Sigmoid colon (tissue), 7 donors: ENCODE data around the gene CSTF3. TPM values are rescaled to one million over a fixed set of nuclear protein-coding genes. Genes with fewer than 3 reads are reported as not detected.
A peak's percentile ranks its signal among the peaks of the same experiment; 100 is the strongest.
"Not testable (repeated sequence)": the region's sequence is repeated elsewhere in the genome, so short reads cannot be mapped to it uniquely, and the experiment has no call there.

Source experiments
- DNase-seq: peaks from one replicate; pipeline ENCODE4 v3.0.0-alpha.2; 2019
- H3K27ac ChIP-seq, 4 donors: fragments of 200-600 bp; sonication (generic); one replicate each; pipeline ENCODE4 v1.5.1; 2016 to 2019; ENCODE audit warnings: mild to moderate bottlenecking in 1 of 4
- H3K27me3 ChIP-seq, 3 donors: fragments of 200-600 bp; sonication (generic); one replicate each; pipeline ENCODE4 v1.5.1; 2019; ENCODE audit warnings: mild to moderate bottlenecking in 1 of 3
- H3K36me3 ChIP-seq, 4 donors: fragments of 200-600 bp; sonication (generic); one replicate each; pipeline ENCODE4 v1.5.1; 2016 to 2019
- H3K4me1 ChIP-seq, 4 donors: fragments of 200-600 bp; sonication (generic); one replicate each; pipeline ENCODE4 v1.5.1; 2017 to 2019
- H3K4me3 ChIP-seq, 4 donors: fragments of 200-600 bp; sonication (generic); one replicate each; pipeline ENCODE4 v1.5.1; 2017 to 2019; ENCODE audit warnings: mild to moderate bottlenecking in 2 of 4, moderate library complexity in 1 of 4
- H3K9me3 ChIP-seq, 4 donors: fragments of 200-600 bp in 3 of 4; sonication (generic) in 3 of 4; one replicate each; pipeline versions ENCODE4 v1.5.1 to v1.6.1; 2013 to 2019
- CTCF ChIP-seq, 4 experiments: fragments of 450-650 bp in 3 of 4; fragments of 200-600 bp in 1 of 4; IDR thresholded peaks; one replicate each; pipeline ENCODE4 v1.5.1; 2016 to 2019; ENCODE audit warnings: antibody characterized with exemption in 4 of 4, mild to moderate bottlenecking in 3 of 4, moderate library complexity in 2 of 4
- EP300 ChIP-seq, 4 donors: sonication (generic); formaldehyde crosslinking; IDR thresholded peaks; one replicate each; pipeline ENCODE4 v1.6.1; 2017; ENCODE audit warnings: antibody characterized with exemption in 4 of 4
- POLR2A ChIP-seq, 2 donors: fragments of 450-650 bp; IDR thresholded peaks; one replicate each; pipeline ENCODE4 v1.6.1; 2016; ENCODE audit warnings: antibody characterized with exemption in 2 of 2, mild to moderate bottlenecking in 2 of 2, moderate library complexity in 2 of 2
- POLR2AphosphoS5 ChIP-seq, 4 donors: sonication (generic); formaldehyde crosslinking; IDR thresholded peaks; one replicate each; pipeline ENCODE4 v1.6.1; 2017; ENCODE audit warnings: antibody characterized with exemption in 4 of 4
- WGBS, 2 donors: extraction: QIAGEN DNeasy Blood & Tissue Kit; methylation state at CpG; one replicate each; pipeline ENCODE4 v1.1.7; 2013; 5-methylcytosine and 5-hydroxymethylcytosine counted together
- intact Hi-C: fragments of 100-400 bp; cut with DNase I; formaldehyde crosslinking; loops from one replicate; pipeline ENCODE4 v1.15.1; 2023
- polyA plus RNA-seq, 3 donors: library from polyadenylated mRNA; stranded (reverse); fragments of 200-250 nt; gene quantifications; one replicate each; pipeline ENCODE4 v1.2.3, GENCODE V29; 2013
- total RNA-seq, 4 donors: library from RNA; depleted of rRNA; stranded (reverse); fragments of >200 nt; gene quantifications; one replicate each; pipeline ENCODE4 v1.1.0, GENCODE V29; 2016
- donor health status: healthy with polysubstance abuse.
- donor health status: Bipolar disorder and iron deficiency.
- donor health status: healthy.

The CSTF3 gene
- total and polyA plus RNA-seq, 7 donors, result 9.9 to 20.8 (median 11.6) TPM

GRCh38 chr11:33160587-33160986 lies 693 bp downstream of the CSTF3 start:
- intact Hi-C loops, result loop anchor here (2.0 kb wide), 1 partner anchor 96 kb away; the partner anchor contains the start of gene HIPK3
- peak overlapping the region; percentile 80 to 84 (median 83) for H3K27ac ChIP-seq
- H3K27me3 ChIP-seq, result no peaks in the 10 kb centered on the region
- peaks cover 0 to 34% (median 24%) of the 10 kb centered on the region in 4 donors for H3K4me1 ChIP-seq
- no peak for TF ChIP-seq POLR2A (IDR thresholded peaks at IDR 0.05)
- no peak for TF ChIP-seq CTCF (IDR thresholded peaks at IDR 0.05)
- no peak for TF ChIP-seq POLR2AphosphoS5 (IDR thresholded peaks at IDR 0.05)
- TF ChIP-seq EP300 (IDR thresholded peaks at IDR 0.05), result no peak
- peak overlapping the region; percentile 66 to 81 (median 78) for H3K4me3 ChIP-seq
- 0 to 1% methylated on average over 7 of the region's 7 CpGs for WGBS, 2 donors
- no peaks in the 10 kb centered on the region for H3K36me3 ChIP-seq
- no peak for DNase-seq
- H3K9me3 ChIP-seq, result no peaks in the 10 kb centered on the region

DNA sequence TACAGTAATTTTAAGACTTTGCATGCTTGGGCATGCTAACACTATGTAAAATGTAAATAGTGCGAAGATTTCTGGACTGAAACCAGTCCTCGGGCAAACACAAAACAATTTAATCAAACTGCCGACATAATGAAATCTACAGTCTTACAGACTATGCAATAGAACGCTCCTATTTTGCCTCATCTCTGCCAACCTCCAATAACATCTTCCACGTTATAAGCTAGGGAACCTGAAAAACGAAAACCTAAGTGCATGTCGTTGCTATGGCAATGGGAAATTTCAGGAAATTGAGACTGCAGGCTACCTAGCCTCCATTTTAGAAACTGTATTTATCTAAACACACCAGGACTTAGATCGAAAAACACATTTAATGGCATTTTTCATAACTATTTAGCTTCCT lies 1.1 kb downstream of the CSTF3 start:
- no peaks in the 10 kb centered on the region for H3K27me3 ChIP-seq
- no peak for DNase-seq
- 2 to 9% methylated on average over 8 of the region's 8 CpGs for WGBS, 2 donors
- no peaks in the 10 kb centered on the region for H3K36me3 ChIP-seq
- TF ChIP-seq CTCF (IDR thresholded peaks at IDR 0.05) (no peak), POLR2AphosphoS5 (IDR thresholded peaks at IDR 0.05) (no peak), EP300 (IDR thresholded peaks at IDR 0.05) (no peak), POLR2A (IDR thresholded peaks at IDR 0.05) (no peak)
- intact Hi-C loops, result loop anchor here (2.0 kb wide), 1 partner anchor 97 kb away; the partner anchor contains the start of gene HIPK3
- peak overlapping the region in 1 of 4 donors; percentile 82 for H3K27ac ChIP-seq
- peaks cover 0 to 34% (median 24%) of the 10 kb centered on the region in 4 donors for H3K4me1 ChIP-seq
- peak overlapping the region; percentile 66 to 81 (median 78) for H3K4me3 ChIP-seq
- H3K9me3 ChIP-seq, result no peaks in the 10 kb centered on the region

GRCh38 chr11:33159378-33159867 lies 1.9 kb downstream of the CSTF3 start:
- not testable (repeated sequence) for H3K27me3 ChIP-seq, H3K4me3 ChIP-seq, DNase-seq, H3K27ac ChIP-seq, H3K9me3 ChIP-seq, H3K36me3 ChIP-seq
- 93 to 94% methylated on average over 20 of the region's 20 CpGs for WGBS, 2 donors
- H3K4me1 ChIP-seq, result peaks cover 0 to 34% (median 24%) of the 10 kb centered on the region in 4 donors
- intact Hi-C loops, result loop anchor here (5.0 to 10.0 kb wide), 2 partner anchors 578 to 895 kb away; partner anchors contain the start of genes CAPRIN1 and CD59

DNA sequence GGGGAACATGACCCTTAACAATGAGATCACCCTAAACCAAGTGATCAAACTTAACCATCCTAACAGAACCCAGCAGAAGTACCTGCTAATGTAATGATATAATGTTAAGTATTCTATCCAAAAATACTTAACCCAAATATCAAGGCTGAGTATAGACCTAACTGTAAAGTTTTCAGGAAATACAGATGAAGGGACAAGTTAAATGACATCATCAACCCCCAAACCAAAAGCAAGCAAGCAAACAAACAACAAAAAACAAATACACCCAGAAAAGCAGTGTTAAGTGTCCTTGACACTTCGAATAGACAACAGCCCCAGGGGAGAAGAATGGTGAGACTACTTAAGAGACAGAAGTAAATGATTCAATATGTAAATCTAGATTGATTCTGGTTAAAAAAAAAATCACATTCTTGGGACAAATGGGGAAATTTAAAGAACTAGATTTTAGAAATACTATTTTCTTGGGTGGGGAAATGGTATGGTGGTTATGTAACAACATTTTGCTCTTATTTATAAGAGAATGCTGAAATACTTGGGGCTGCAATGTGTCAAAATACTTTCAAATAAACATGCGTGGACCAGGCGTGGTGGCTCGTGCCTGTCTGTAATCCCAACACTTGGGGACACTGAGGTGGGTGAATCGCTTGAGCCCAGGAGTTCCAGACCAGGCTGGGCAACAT lies 2.5 kb downstream of the CSTF3 start:
- DNase-seq, result no peak
- no peaks in the 10 kb centered on the region for H3K36me3 ChIP-seq
- intact Hi-C loops, result loop anchor here (5.0 to 10.0 kb wide), 2 partner anchors 579 to 896 kb away; partner anchors contain the start of genes CAPRIN1 and CD59
- no peak overlapping the region for H3K27ac ChIP-seq
- TF ChIP-seq CTCF (IDR thresholded peaks at IDR 0.05) (no peak), POLR2AphosphoS5 (IDR thresholded peaks at IDR 0.05) (no peak), EP300 (IDR thresholded peaks at IDR 0.05) (no peak), POLR2A (IDR thresholded peaks at IDR 0.05) (no peak)
- H3K27me3 ChIP-seq, result no peaks in the 10 kb centered on the region
- 87 to 88% methylated on average over 5 of the region's 5 CpGs for WGBS, 2 donors
- H3K4me1 ChIP-seq, result peaks cover 0 to 34% (median 24%) of the 10 kb centered on the region in 4 donors
- H3K9me3 ChIP-seq, result no peaks in the 10 kb centered on the region
- H3K4me3 ChIP-seq, result no peak overlapping the region
